ENCODE data around the gene AVP. TPM values are rescaled to one million over a fixed set of nuclear protein-coding genes. Genes with fewer than 3 reads are reported as not detected.

AVP gene
- total RNA-seq, 2 donors from 2014 or later: not detected

DNA sequence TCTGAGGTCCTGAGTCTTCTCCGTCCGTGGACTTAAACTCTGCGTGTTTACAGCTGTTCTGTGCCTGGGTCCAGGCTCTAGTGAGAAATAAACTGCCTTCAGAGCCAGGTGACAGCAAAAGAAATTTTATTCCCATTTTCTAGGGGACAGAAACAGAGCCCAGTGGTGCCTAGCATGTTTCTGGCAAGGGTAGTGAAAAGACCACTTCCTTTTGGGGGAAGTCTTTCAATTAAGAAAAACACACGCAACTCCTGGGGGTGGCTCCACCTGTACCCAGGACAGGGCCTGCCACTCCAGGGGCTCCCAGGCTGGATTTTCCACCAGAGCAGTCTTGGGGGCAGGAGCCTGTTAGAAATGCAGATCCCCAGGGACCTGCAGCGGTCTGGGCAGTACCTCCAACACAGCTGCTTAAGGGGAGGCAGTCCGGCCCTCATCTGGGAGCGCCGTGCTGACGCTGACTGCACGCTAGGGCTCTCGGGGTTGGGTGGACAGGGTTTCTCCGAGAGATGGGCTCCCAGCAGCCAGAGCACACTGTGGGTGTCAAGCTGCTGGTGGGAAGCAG, 23.0 kb upstream of the AVP start:
- Histone ChIP-seq H3K36me3 (peaks cover 18% of the 10 kb centered on the region), H3K4me3 (no peak overlapping the region), H3K27me3 (replicated peaks; ENCODE audit: insufficient read depth) (no peaks in the 10 kb centered on the region), H3K4me1 (ENCODE audit: control insufficient read depth in 1 of 2, low read depth in 2 of 2) (no peaks in the 10 kb centered on the region), H3K9me3 (no peaks in the 10 kb centered on the region), H3K27ac (no peak overlapping the region)
- no peak for DNase-seq (ENCODE audit: low spot score)
- TF ChIP-seq, protein P1, sequence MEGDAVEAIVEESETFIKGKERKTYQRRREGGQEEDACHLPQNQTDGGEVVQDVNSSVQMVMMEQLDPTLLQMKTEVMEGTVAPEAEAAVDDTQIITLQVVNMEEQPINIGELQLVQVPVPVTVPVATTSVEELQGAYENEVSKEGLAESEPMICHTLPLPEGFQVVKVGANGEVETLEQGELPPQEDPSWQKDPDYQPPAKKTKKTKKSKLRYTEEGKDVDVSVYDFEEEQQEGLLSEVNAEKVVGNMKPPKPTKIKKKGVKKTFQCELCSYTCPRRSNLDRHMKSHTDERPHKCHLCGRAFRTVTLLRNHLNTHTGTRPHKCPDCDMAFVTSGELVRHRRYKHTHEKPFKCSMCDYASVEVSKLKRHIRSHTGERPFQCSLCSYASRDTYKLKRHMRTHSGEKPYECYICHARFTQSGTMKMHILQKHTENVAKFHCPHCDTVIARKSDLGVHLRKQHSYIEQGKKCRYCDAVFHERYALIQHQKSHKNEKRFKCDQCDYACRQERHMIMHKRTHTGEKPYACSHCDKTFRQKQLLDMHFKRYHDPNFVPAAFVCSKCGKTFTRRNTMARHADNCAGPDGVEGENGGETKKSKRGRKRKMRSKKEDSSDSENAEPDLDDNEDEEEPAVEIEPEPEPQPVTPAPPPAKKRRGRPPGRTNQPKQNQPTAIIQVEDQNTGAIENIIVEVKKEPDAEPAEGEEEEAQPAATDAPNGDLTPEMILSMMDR (IDR thresholded peaks at IDR 0.05): no peak
- ATAC-seq (ENCODE audit: insufficient number of reproducible peaks, low FRiP score, low read depth): no peak

GRCh38 chr20:3106658-3107463, 22.3 kb upstream of the AVP start:
- no peak overlapping the region for H3K4me3 ChIP-seq
- TF ChIP-seq, protein P1 (IDR thresholded peaks at IDR 0.05): no peak
- H3K27me3 ChIP-seq (replicated peaks; ENCODE audit: insufficient read depth): no peaks in the 10 kb centered on the region
- no peaks in the 10 kb centered on the region for H3K9me3 ChIP-seq
- H3K36me3 ChIP-seq: peaks cover 18% of the 10 kb centered on the region
- H3K27ac ChIP-seq: no peak overlapping the region
- no peaks in the 10 kb centered on the region for H3K4me1 ChIP-seq (ENCODE audit: control insufficient read depth in 1 of 2, low read depth in 2 of 2)
- no peak for ATAC-seq (ENCODE audit: insufficient number of reproducible peaks, low FRiP score, low read depth)
- DNase-seq (ENCODE audit: low spot score): no peak

GRCh38 chr20:3106185-3106584, 21.7 kb upstream of the AVP start:
- Histone ChIP-seq H3K9me3 (no peaks in the 10 kb centered on the region), H3K27ac (no peak overlapping the region), H3K4me3 (no peak overlapping the region), H3K4me1 (ENCODE audit: control insufficient read depth in 1 of 2, low read depth in 2 of 2) (no peaks in the 10 kb centered on the region), H3K27me3 (replicated peaks; ENCODE audit: insufficient read depth) (no peaks in the 10 kb centered on the region), H3K36me3 (peaks cover 18% of the 10 kb centered on the region)
- TF ChIP-seq, protein P1 (IDR thresholded peaks at IDR 0.05): no peak
- DNase-seq (ENCODE audit: low spot score) (no peak), ATAC-seq (ENCODE audit: insufficient number of reproducible peaks, low FRiP score, low read depth) (no peak)

DNA sequence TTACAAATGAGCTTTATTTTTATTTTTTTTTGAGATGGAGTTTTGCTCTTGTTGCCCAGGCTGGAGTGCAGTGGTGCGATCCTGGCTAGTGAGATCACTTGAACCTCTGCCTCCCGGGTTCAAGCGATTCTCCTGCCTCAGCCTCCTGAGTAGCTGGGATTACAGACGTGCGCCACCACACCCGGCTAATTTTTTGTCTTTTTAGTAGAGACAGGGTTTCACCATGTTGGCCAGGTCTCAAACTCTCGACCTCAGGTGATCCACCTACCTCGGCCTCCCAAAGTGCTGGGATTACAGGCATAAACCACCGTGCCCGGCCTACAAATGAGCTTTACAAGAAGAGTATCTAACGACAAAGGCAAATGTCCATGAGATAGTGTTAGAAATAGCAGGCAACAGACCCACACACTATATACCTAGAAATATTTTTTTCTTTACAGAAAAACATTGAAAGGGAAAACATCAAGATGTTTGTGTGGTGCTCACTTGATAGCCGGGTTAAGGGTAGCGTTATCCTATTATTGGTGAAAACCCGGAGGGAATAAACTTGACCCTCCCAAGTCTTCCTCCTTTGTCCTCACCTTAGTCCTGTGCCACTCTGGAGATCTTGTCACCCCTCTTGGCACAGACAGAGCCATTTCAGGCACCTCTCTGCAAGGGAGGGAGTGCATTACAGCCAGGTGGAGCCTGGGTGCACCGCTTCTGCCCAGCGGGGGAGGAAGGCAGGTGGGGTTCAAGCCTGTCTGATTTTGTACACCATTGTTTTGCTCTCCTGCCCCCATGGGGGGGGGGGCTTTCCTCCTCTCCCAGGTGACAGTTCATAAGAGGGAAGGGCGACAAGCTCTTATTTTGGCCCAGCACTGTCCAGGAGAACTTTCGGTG, 21.0 kb upstream of the AVP start:
- TF ChIP-seq, protein P1 (IDR thresholded peaks at IDR 0.05): no peak
- DNase-seq (ENCODE audit: low spot score): no peak
- Histone ChIP-seq H3K4me1 (ENCODE audit: control insufficient read depth in 1 of 2, low read depth in 2 of 2) (no peaks in the 10 kb centered on the region), H3K36me3 (peaks cover 18% of the 10 kb centered on the region), H3K4me3 (no peak overlapping the region), H3K27me3 (replicated peaks; ENCODE audit: insufficient read depth) (no peaks in the 10 kb centered on the region), H3K27ac (no peak overlapping the region), H3K9me3 (no peaks in the 10 kb centered on the region)
- no peak for ATAC-seq (ENCODE audit: insufficient number of reproducible peaks, low FRiP score, low read depth)
